H9 (cell line): Measurements from ENCODE around the gene SVEP1. TPM values are rescaled to one million over a fixed set of nuclear protein-coding genes. Genes with fewer than 3 reads are reported as not detected.

ENCODE experiments used
- DNase-seq: peaks from one replicate; pipeline ENCODE4 v3.0.0-alpha.2; 2017
- H2AFZ ChIP-seq: one replicate; pipeline ENCODE4 v1.6.1; 2013; ENCODE audit warnings: mild to moderate bottlenecking, low read length, control low read depth, moderate library complexity
- H2AK5ac ChIP-seq: 2 replicates; pipeline ENCODE4 v1.6.1; 2013; ENCODE audit warnings: low read length, control low read depth, mixed read lengths; ENCODE audit not compliant: insufficient read length
- H2BK120ac ChIP-seq: one replicate; pipeline ENCODE4 v1.6.1; 2013; ENCODE audit warnings: low read depth, mild to moderate bottlenecking, low read length, control low read depth, inconsistent platforms; ENCODE audit not compliant: poor library complexity, severe bottlenecking
- H2BK12ac ChIP-seq: 2 replicates; pipeline ENCODE4 v1.6.1; 2013; ENCODE audit warnings: low read length, control low read depth, mixed read lengths, low read depth; ENCODE audit not compliant: insufficient read length
- H2BK15ac ChIP-seq: 2 replicates; pipeline ENCODE4 v1.6.1; 2013; ENCODE audit warnings: low read depth, low read length, control low read depth
- H2BK20ac ChIP-seq: one replicate; pipeline ENCODE4 v1.6.1; 2013; ENCODE audit warnings: low read depth, mild to moderate bottlenecking, low read length, control low read depth, inconsistent platforms; ENCODE audit not compliant: poor library complexity, severe bottlenecking
- H2BK5ac ChIP-seq: 2 replicates; pipeline ENCODE4 v1.6.1; 2013; ENCODE audit warnings: low read length, control low read depth, mixed read lengths; ENCODE audit not compliant: insufficient read length
- H3K14ac ChIP-seq: 2 replicates; pipeline ENCODE4 v1.6.1; 2013; ENCODE audit warnings: low read length, control low read depth; ENCODE audit not compliant: insufficient read depth
- H3K18ac ChIP-seq: 2 replicates; pipeline ENCODE4 v1.6.1; 2013; ENCODE audit warnings: low read depth, mild to moderate bottlenecking, mixed read lengths, low read length, control low read depth; ENCODE audit not compliant: insufficient read length
- H3K23ac ChIP-seq: 2 replicates; pipeline ENCODE4 v1.6.1; 2013; ENCODE audit warnings: low read length, control low read depth, mixed read lengths, low read depth; ENCODE audit not compliant: insufficient read length
- H3K23me2 ChIP-seq: 2 replicates; pipeline ENCODE4 v1.6.1; 2013; ENCODE audit warnings: low read depth, mild to moderate bottlenecking, mixed read lengths, low read length, control low read depth; ENCODE audit not compliant: insufficient read length, poor library complexity, severe bottlenecking
- H3K27ac ChIP-seq: 2 replicates; pipeline ENCODE4 v1.5.1; 2013; ENCODE audit warnings: low read length, control low read depth, mixed read lengths, low read depth; ENCODE audit not compliant: insufficient read length
- H3K27me3 ChIP-seq: 2 replicates; pipeline ENCODE4 v1.6.1; 2013; ENCODE audit warnings: low read length, control low read depth, inconsistent platforms; ENCODE audit not compliant: insufficient read depth
- H3K4ac ChIP-seq: 2 replicates; pipeline ENCODE4 v1.6.1; 2013; ENCODE audit warnings: low read depth, mild to moderate bottlenecking, control low read depth, inconsistent platforms, low read length, moderate library complexity
- H3K4me1 ChIP-seq: 2 replicates; pipeline ENCODE4 v1.6.1; 2013; ENCODE audit warnings: low read length, control low read depth, inconsistent platforms; ENCODE audit not compliant: insufficient read depth
- H3K4me2 ChIP-seq: 2 replicates; pipeline ENCODE4 v1.6.1; 2013; ENCODE audit warnings: low read length, control low read depth, mixed read lengths; ENCODE audit not compliant: insufficient read length, insufficient read depth
- H3K56ac ChIP-seq: 2 replicates; pipeline ENCODE4 v1.6.1; 2013; ENCODE audit warnings: low read depth, mild to moderate bottlenecking, mixed read lengths, low read length, control low read depth; ENCODE audit not compliant: insufficient read length
- H3K79me1 ChIP-seq: 2 replicates; pipeline ENCODE4 v1.6.1; 2013; ENCODE audit warnings: low read depth, mild to moderate bottlenecking, moderate library complexity, low read length, control low read depth, inconsistent platforms; ENCODE audit not compliant: insufficient read depth, poor library complexity, severe bottlenecking
- H3K79me2 ChIP-seq: 2 replicates; pipeline ENCODE4 v1.6.1; 2013; ENCODE audit warnings: low read length, control low read depth, inconsistent platforms; ENCODE audit not compliant: insufficient read depth
- H3K9ac ChIP-seq: 2 replicates; pipeline ENCODE4 v1.6.1; 2013; ENCODE audit warnings: low read length, control low read depth, mixed read lengths; ENCODE audit not compliant: insufficient read length; ENCODE audit errors: extremely low read depth
- H3K9me3 ChIP-seq: one replicate; pipeline ENCODE4 v1.6.1; 2013; ENCODE audit warnings: low read depth, low read length, inconsistent platforms; ENCODE audit not compliant: control insufficient read depth
- H3T11ph ChIP-seq: one replicate; pipeline ENCODE4 v1.6.1; 2013; ENCODE audit warnings: mild to moderate bottlenecking, low read length, control low read depth, inconsistent platforms
- H4K20me1 ChIP-seq: one replicate; pipeline ENCODE4 v1.6.1; 2013; ENCODE audit not compliant: control insufficient read depth, insufficient read length, insufficient read depth
- H4K5ac ChIP-seq: 2 replicates; pipeline ENCODE4 v1.6.1; 2013; ENCODE audit warnings: low read depth, mild to moderate bottlenecking, mixed read lengths, low read length, control low read depth; ENCODE audit not compliant: insufficient read length
- H4K8ac ChIP-seq: replicated peaks from 2 replicates; pipeline ENCODE4 v1.6.1; 2013; ENCODE audit warnings: low read length, control low read depth, mixed read lengths, low read depth; ENCODE audit not compliant: insufficient read length
- H4K91ac ChIP-seq: 2 replicates; pipeline ENCODE4 v1.6.1; 2013; ENCODE audit warnings: low read depth, mild to moderate bottlenecking, moderate library complexity, mixed read lengths, low read length, control low read depth; ENCODE audit not compliant: insufficient read length
- H3K27ac Mint-ChIP-seq, 3 experiments: 2 replicates in 2 of 3; 3 replicates in 1 of 3; pipeline ENCODE4 v1.8.0; 2020 to 2021; ENCODE audit warnings: mixed read lengths in 3 of 3, mild to moderate bottlenecking in 1 of 3, moderate library complexity in 1 of 3
- H3K27me3 Mint-ChIP-seq: 2 replicates; pipeline ENCODE4 v1.8.0; 2021; ENCODE audit warnings: low read depth, mild to moderate bottlenecking, moderate library complexity, mixed read lengths
- H3K36me3 Mint-ChIP-seq, 3 experiments: 2 replicates in 2 of 3; 3 replicates in 1 of 3; pipeline ENCODE4 v1.8.0; 2020 to 2021; ENCODE audit warnings: low read depth in 3 of 3, mixed read lengths in 3 of 3; ENCODE audit not compliant: insufficient read depth in 1 of 3
- H3K4me1 Mint-ChIP-seq, 2 experiments: 2 replicates each; pipeline ENCODE4 v1.8.0; 2020; ENCODE audit warnings: mixed read lengths in 2 of 2
- H3K4me3 Mint-ChIP-seq, 2 experiments: 2 replicates in 1 of 2; 3 replicates in 1 of 2; pipeline ENCODE4 v1.8.0; 2020 to 2021; ENCODE audit warnings: mild to moderate bottlenecking in 2 of 2, mixed read lengths in 2 of 2, moderate library complexity in 1 of 2
- H3K9me3 Mint-ChIP-seq, 2 experiments: 2 replicates in 1 of 2; 3 replicates in 1 of 2; pipeline ENCODE4 v1.8.0; 2020; ENCODE audit warnings: mild to moderate bottlenecking in 2 of 2, mixed read lengths in 2 of 2, moderate library complexity in 1 of 2
- CTCF ChIP-seq: fragments of 200-600 bp; sonication (generic); conservative IDR thresholded peaks from 3 replicates; pipeline ENCODE4 v1.8.0; 2021; ENCODE audit warnings: antibody characterized with exemption, mild to moderate bottlenecking
- WGBS: extraction: QIAGEN DNeasy Blood & Tissue Kit; methylation state at CpG from one replicate; pipeline ENCODE4 v1.1.7; 2013; ENCODE audit warnings: missing lambda C conversion rate, low lambda C conversion rate, mixed read lengths; ENCODE audit not compliant: insufficient read length; ENCODE audit errors: extremely low coverage; 5-methylcytosine and 5-hydroxymethylcytosine counted together
- total RNA-seq: library from RNA; stranded (reverse); gene quantifications from 2 replicates; pipeline ENCODE4 v1.2.1, GENCODE V29; 2021

SVEP1 gene
- total RNA-seq, 1 experiment from 2014 or later, result 0.17 TPM

GRCh38 chr9:110383491-110383890 is 196.1 kb downstream of the SVEP1 start:
- H3K23me2 ChIP-seq, result no peaks in the 10 kb centered on the region
- H2BK20ac ChIP-seq, result no peak overlapping the region
- H3K14ac ChIP-seq, result no peak overlapping the region
- H4K8ac ChIP-seq, result no peak overlapping the region
- Mint-ChIP-seq H3K36me3 (no peaks in the 10 kb centered on the region), H3K27ac (no peak overlapping the region; a peak in 1 of 7 replicates), H3K27me3 (no peaks in the 10 kb centered on the region), H3K4me1 (peaks cover 3% of the 10 kb centered on the region in 2 experiments; a peak in 1 of 4 replicates), H3K4me3 (no peak overlapping the region), H3K9me3 (no peaks in the 10 kb centered on the region; a peak in 1 of 5 replicates)
- H3K9ac ChIP-seq, result no peak overlapping the region
- H4K91ac ChIP-seq, result no peak overlapping the region
- no peaks in the 10 kb centered on the region for H3K9me3 ChIP-seq
- no peak overlapping the region for H3K23ac ChIP-seq
- H3K27me3 ChIP-seq, result no peaks in the 10 kb centered on the region
- no peak overlapping the region for H3K18ac ChIP-seq
- H3K4me2 ChIP-seq, result no peak overlapping the region
- no peaks in the 10 kb centered on the region for H3K79me1 ChIP-seq
- no CpG with 5 or more reads among the region's 6 CpGs for WGBS
- no peak overlapping the region for H3T11ph ChIP-seq
- no peak for DNase-seq
- no peak overlapping the region for H2BK120ac ChIP-seq
- H2BK5ac ChIP-seq, result no peak overlapping the region
- no peak overlapping the region for H2AFZ ChIP-seq
- H2BK15ac ChIP-seq, result no peak overlapping the region
- no peaks in the 10 kb centered on the region for H4K20me1 ChIP-seq
- TF ChIP-seq CTCF, result no peak
- no peak overlapping the region for H2AK5ac ChIP-seq
- no peak overlapping the region for H3K4ac ChIP-seq
- H3K56ac ChIP-seq, result no peak overlapping the region
- H2BK12ac ChIP-seq, result no peak overlapping the region
- H3K79me2 ChIP-seq, result no peaks in the 10 kb centered on the region
- H3K4me1 ChIP-seq, result no peaks in the 10 kb centered on the region
- H4K5ac ChIP-seq, result no peak overlapping the region
- H3K27ac ChIP-seq, result no peak overlapping the region
